Measurements from ENCODE around the gene ZC3H12D. TPM values are rescaled to one million over a fixed set of nuclear protein-coding genes. Genes with fewer than 3 reads are reported as not detected.
"Not testable (repeated sequence)": the region's sequence is repeated elsewhere in the genome, so short reads cannot be mapped to it uniquely, and the experiment has no call there.

ZC3H12D gene
- total RNA-seq, 1 donor from 2014 or later, result 44.7 TPM

DNA sequence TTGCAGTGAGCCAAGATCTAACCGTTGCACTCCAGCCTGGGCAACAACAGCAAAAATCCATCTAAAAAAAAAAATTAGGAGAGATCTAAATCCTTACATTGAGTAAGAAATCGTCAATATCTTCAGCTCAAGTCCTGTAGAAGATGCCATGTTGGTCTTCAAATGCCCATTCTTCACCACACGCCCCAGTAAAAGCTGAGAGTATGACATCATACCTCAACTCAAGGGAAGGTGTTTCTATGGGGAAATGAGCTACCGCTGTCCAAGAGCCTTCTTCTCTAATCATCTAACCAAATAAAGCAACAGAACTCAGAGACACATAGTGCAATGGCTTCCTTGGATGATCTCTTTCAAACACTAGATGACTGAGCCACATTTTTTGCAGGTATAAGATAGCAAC is 2.5 kb upstream of the ZC3H12D start:
- intact Hi-C loops (cut with micrococcal nuclease), result loop anchor here (5.0 kb wide), 1 partner anchor 260 kb away; the partner anchor contains the start of genes NUP43 and PCMT1

DNA sequence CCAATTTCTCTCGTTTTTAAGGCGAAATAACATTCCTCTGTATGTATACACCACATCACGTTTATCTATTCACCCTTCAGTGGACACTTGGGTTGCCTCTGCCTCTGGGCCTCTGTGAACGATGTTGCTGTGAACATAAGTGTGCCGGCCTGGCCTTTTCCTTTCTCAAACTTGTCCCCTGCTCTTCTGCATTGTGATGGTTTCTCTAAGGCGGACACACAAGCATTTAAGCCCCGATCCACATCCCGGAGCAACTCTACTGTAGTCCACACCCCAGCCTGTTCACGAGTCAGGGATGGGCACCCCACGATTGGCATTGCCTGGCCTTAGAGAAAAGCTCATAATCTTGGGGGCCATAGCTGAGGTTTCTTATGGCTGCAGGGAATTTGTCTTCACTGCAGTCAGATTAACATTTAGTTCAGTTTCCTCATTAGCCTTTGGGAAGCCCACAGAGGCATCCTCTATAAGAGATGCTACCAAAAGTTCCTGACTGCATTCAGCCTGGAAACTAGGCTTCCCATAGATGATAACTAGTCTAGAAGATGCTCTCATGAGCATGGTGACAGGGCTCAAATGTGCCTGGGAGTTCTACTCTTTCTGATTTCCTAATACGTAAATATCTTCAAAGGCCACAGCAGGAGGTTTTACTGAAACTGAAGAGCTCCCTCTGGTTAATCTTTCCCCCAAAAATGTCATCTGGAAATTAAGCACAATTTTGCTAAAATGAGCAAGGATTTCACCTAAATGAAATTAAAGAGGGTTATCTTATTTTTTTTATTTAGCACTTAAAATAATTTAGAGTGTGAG is 762 bp downstream of the ZC3H12D start:
- intact Hi-C loops (cut with micrococcal nuclease), result loop anchor here (1.0 to 2.0 kb wide), 6 partner anchors 12 to 455 kb away; partner anchors contain the start of gene KATNA1

DNA sequence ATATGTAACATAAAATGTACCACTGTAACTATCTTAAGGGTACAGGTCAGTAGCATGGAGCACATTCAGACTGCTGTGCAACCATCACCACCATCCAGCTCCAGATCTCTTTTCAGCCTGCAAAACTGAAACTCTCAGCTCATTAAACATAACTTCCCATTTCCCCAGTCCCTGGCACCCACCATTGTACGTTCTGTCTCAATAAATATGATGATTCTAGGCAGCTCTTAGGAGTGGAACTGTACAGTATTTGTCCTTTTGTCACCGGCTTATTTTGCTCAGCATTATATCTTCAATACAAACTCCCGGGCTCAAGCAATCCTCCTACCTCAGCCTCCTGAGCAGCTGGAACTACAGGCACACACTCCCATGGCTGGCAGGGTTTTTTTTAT is 1.5 kb downstream of the ZC3H12D start:
- intact Hi-C loops (cut with micrococcal nuclease), result loop anchor here (1.0 kb wide), 2 partner anchors 11 to 454 kb away; no protein-coding TSS in a partner anchor

DNA sequence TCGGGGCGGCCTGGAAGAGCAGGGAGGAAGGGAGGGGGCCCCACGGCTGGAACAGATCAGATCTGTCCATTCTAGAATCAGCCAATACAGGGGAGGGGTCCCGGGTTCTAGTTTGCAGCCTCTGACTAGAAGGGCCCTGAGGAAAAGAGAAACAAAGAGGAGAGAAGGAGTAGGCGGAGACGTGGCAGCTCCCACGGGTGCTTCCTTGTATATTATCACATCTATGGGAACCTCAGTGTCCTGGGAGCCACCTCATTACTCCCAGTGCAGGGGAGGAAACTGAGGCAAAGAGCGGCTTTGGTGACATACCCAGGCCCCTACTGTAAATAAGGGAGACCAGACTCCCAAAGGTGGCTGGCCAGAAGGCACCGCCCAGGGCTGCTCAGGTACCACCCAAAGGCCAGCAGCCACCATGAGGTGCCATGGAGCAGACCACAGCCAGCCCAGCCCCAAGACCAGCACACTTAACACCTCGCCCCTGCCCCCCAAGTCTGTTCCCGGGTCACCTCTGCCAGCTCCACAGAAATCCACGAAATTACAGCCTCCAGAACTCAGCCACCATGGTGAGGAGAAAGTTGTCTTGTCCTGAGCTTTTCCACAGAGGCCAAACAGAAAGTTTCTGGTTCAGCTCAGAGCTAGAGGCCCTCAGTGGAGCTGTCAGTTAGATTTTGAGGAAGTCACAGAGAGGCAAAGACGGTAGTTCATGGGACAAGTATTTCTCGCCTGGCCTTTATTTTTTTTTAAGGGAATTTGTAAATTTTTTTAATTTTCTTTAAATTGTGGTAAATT is 2.1 kb downstream of the ZC3H12D start:
- intact Hi-C loops (cut with micrococcal nuclease), result loop anchor here (1.0 kb wide), 2 partner anchors 10 to 453 kb away; no protein-coding TSS in a partner anchor

DNA sequence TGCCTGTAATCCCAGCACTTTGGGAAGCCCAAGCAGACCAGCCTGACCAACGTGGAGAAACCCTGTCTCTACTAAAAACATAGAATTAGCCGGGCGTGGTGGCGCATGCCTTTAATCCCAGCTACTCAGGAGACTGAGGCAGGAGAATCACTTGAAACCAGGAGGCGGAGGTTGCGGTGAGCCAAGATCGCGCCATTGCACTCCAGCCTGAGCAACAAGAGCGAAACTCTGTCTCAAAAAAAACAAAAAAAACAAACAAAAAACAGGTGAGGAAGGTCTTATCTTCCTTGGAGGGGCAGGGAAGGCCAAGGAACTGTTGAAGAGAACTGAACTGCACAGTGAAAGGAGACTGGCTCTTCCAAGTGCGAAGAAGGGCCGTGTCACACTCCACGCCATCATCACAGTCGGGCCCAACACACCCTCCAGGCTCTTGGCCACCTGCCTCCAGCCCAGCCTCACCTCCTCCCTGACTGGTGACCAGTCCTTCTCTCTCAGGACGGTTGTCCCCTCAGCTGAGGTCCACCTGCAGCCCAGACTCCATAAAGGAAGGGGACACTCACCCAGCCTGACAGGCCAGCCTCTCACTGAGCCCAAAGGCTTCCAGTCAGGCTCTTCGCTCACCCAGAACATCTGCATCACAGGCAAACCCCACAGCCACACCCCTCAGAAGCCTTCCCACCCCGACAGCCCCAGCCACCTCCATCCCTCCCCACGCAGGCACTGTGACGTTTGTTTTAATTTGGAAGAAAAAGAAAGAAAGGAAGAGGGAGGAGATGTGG is 4.1 kb downstream of the ZC3H12D start:
- intact Hi-C loops (cut with micrococcal nuclease), result no loop called here

DNA sequence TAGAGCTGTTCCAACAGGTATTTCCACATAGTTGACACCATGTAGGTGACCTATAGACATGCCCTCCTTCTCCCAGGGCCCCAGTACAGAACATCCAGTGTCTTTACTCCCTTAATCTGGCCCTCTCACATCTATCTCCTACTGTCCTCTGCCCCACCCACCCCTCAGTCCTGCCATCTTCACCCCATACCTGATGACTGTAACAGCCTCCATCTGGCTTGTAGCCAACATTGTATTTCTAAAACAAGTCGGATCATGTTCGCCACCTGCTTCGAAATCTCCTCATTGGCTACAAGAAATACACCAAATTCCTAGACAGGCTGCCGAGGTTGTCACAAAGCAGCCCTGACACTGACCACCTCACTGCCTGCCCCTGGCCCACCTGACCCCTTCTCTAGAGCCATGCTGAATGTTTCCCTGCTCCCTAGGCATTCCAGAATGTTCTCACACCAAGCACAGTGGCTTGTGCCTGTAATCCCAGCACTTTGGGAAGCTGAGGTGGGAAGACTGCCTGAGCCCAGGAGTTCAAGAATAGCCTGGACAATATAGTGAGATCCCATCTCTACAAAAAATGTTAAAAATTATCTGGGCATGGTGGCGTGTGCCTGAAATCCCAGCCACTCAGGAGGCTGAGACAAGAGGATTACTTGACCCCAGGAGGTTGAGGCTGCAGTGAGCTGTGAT is 6.0 kb downstream of the ZC3H12D start:
- intact Hi-C loops (cut with micrococcal nuclease), result no loop called here

DNA sequence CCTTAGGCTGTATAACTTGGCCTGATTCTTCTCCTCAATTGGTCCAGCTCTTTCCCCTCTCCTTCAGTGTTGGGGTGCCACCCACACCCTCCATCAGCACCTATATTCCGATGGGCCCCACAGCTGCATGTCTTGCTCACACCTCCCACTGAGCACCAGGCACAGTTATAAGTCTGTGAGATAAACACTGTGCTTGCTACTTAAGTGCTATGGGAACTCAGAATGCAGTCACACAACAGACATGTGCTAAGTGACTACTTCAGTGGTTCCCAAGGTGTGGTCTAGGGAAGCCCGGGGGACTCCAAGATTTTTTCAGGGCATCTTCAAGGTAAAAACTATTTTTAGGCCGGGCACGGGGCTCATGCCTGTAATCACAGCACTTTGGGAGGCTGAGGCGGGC is 7.3 kb downstream of the ZC3H12D start:
- intact Hi-C loops (cut with micrococcal nuclease), result no loop called here

DNA sequence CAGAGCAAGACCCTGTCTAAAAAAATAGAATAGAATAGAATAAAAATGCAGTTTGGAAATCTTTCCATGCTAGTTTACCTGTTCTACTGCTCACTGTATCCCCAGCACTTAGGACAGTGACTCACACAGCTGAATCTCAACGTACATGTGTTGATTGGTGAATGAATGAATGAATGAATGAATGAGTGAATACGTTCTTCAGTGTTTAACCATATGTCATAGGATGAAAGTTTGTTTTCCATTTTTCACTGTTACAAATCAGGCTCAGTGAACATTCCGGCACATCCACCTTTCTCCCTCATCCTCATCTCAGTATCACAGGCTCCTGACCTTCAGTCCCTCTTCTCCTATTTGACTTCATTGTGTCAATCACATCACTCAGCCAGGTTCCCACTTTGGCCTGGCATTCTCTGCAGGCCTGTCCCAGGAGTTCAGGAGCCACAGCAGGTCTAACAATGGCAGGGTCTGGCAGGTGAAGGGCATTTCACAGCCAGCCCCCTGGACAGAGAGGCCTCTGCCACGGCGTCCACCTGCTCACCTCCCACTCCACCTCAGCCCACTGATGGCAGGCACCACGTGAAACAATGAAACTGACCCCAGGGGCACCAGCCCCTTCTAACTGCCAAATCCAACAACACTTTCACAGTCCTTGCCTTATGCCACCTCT is 7.9 kb downstream of the ZC3H12D start:
- intact Hi-C loops (cut with micrococcal nuclease), result no loop called here

DNA sequence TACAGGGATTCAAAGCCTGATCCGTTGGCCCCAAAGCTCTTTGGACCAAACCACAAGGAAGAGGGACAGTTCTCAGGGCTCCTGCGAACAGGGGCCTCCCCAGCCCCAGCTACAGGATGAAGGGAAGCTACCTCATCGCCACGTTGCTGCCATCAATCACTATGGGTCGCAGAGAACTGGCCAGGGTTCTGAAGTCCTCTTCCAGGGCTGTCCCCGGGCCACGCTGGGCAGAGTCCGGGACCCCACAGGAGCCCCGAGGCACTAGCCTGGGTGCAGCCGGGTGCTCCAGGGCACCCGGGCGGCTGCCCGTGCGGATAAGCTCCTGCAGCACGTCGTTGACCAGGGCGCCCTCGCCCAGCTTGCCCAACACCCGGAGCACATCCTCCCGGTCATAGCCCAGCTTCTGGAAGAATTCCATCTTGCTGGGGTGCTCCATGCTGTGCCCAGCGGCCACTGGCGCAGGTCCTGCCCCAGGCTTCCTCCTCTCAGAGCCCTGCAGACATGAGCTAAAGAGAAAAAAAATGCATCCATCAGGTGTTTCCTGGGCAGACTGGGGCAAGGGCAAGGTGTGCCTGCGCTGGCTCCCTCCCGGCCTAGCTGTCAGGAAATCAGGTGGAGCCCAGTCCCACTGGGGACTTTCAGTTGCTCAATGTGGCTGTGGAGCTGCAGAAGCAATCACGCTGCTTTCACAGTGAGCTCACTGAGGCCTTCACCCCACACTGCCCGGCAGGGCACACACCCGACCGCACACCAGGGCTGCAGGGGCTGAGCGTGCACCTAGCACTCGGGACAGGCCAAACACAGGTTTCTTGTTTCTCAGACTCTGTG is 10.5 kb downstream of the ZC3H12D start:
- intact Hi-C loops (cut with micrococcal nuclease), result no loop called here

DNA sequence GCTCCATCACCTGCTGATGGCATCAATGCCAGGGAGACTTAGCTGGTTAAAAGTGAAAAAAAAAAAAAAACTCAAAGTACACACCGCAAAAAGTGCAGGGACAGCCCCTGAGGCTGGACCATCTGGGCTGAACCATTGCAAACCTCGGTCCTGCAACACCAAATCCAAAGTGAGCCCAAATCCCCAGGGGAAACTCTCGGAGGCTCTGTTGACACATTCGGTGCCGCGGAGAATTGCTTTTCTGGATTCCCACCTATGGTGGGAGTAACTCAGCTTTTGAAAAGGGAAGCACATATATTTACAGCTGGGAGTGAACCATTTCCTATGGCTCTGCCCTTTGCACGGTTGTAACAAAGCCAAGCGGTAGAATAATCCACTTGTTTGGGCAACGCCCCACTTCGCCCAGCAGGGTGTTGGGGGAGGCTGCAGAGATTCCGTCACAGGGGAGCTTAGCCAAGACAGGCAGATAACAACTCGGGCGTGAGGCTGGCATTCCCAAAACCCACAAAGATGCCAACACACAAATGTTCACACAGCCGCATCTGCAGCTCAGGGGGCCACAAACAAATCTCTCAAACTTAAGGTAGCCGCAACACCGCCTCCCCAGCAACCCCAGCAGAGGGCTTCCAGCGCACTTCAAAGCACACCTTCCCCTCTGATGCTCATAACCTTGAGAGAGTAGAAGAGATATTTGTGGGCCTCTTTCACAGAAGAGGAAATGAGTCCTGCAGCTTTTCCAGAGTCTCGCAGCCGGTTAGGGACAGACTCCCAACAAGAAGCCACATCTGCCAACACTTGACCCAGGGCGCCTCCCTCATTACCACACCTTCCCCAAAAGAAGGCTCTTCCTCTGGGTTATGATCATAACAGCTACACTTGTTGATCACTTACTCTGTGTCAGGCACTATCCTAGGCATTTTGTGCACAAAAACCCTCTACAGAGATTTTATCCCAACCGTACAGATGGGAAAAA is 11.4 kb downstream of the ZC3H12D start:
- intact Hi-C loops (cut with micrococcal nuclease), result no loop called here

DNA sequence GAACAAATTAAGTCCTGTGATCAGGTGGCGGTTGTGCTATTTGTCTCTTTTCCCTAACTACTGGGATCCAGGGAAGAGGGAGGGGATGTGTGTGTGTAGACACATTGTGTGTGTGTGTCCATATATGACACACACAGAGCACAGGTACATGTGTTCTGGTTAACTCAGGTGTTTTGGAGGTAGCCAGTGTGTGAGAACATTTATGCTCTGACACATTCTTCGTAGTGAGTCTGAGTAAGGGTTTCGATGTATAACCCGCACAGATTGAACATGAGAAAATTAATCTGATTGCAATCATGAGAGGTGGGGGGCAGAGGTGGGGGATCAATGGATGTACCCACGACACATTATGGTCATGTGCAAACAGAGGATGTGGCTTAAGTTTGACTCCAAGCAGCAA is 12.6 kb downstream of the ZC3H12D start:
- intact Hi-C loops (cut with micrococcal nuclease), result loop anchor here (1.0 kb wide), 1 partner anchor 11 kb away; no protein-coding TSS in a partner anchor

DNA sequence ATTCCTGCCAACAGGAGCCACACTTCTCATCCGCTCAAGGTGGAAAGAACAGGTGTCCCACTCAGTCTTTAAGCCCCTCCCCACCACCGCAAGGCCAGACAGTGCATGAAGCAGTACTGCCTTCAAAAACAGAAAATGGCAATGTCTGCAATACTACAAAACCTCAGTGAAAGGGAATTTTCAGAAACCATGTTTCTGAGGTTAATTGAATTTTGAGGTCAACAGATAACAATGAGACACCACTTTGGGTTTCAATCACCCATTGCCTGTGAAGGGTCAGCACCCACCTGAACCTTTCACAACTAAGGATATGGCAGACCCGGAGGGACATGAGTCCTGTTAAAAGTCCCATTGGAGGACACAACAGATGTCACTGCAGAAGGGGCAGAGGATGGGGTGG is 13.0 kb downstream of the ZC3H12D start:
- intact Hi-C loops (cut with micrococcal nuclease), result loop anchor here (1.0 kb wide), 1 partner anchor 12 kb away; no protein-coding TSS in a partner anchor

DNA sequence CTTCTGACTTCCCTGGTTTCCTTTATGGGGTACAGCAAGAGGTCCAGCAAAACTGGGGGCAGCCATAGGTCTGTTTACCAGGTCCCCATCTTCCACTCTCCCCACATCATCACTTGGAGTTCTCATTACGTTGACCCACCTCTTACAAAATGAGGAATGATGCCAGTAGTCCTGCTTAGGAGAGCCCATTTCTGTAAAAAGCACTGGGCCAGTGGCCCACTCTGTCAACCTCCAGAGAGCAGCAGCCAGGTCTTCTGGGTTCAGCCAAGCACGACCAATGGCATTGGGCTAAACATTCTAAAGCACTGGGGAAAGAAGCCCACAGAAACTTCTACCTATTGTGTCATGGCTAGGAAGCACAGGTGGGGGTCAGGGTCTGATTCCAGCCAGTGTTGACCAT is 13.9 kb downstream of the ZC3H12D start:
- intact Hi-C loops (cut with micrococcal nuclease), result no loop called here

DNA sequence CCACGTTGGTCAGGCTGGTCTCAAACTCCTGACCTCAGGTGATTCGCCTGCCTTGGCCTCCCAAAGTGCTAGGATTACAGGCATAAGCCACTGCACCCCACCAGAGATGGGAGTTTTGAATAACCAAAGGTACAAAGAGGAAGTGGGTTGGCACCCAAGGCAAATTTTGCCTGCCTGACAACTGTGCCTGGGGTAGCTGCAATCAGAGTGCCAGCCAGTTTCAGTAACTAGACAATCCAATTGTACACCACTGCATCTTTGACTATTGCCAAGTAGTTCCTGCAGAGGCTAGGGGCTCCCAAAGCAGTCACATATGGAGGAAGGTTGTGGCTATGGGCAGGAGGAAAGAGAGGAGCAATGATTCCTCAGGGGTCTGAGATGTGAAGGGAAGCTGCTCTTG is 16.6 kb downstream of the ZC3H12D start:
- intact Hi-C loops (cut with micrococcal nuclease), result no loop called here

DNA sequence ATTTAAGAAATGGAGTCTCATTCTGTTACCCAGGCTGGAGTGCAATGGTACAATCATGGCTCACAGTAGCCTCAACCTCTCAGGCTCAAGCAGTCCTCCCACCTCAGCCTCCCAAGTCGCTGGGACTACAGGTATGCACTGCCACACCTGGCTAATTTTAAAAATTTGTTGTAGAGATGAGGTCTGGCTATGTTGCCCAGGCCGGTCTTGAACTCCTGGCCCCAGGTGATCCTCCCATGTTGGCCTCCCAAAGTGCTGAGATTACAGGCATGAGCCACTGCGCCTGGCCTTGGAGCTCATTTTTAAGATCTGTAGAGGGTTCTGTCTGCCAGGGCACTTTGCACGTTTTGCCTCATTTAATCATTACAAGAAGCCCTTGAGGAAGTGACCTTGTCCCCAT is 17.5 kb downstream of the ZC3H12D start:
- intact Hi-C loops (cut with micrococcal nuclease), result no loop called here

DNA sequence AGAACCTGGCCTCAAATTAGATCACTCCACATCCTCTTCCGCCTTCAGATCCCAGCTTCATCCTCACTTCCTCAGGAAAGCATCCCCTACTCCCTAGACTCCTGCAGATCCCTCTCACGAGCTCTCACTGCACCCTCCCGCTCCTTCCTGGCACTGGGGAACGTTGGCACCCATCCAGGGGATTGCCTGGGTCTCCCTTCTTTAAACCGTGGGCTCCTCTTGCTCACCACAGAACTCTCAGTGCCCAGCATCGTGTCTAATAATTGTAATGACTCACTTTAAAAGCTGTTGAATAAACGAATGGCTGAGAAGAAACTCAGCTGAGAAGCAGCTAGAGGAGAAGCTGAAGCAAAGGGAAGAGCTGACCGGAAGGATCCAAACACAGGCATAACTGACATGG is 20.4 kb downstream of the ZC3H12D start:
- intact Hi-C loops (cut with micrococcal nuclease), result no loop called here

DNA sequence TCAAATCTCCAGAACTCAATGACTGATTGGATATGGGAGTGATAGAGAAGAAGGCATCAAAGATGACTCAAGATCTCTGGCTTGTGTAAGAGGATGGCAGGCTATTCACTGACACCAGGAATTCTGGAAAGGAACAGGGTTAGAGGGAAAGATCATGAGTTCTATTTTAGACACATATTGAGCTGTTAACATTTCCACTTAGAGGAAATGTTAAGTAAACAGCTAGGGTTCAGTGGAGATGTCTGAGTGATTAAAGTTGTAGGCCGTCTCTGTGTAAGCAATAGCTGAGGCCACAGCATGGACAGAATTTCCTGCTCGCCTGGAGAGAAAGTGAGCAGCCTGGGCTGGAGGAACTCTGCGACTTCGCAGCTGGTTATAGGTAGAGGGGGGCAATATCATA is 21.0 kb downstream of the ZC3H12D start:
- intact Hi-C loops (cut with micrococcal nuclease), result no loop called here

DNA sequence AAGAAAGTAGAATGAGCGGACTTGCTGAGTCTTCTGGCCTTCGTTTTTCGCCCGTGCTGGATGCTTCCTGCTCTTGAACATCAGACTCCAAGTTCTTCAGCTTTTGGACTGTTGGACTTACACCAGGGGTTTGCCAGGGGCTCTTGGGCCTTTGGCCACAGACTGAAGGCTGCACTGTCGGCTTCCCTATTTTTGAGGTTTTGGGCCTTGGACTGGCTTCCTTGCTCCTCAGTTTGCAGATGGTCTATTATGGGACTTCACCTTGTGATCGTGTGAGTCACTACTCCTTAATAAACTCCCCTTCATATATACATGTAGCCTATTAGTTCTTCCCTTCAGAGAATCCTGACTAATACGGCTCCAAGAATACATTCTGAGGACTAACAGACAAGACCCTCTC is 22.1 kb downstream of the ZC3H12D start:
- intact Hi-C loops (cut with micrococcal nuclease), result not testable (repeated sequence)

Data from T-helper 1 cell treated with Interleukin-12 subunit alpha and Interleukin-12 subunit beta and Interleukin-4 antibody, amounts not matched to agents 30 ng/mL and 1 ng/mL, for 36 hours (primary cell).